ENCODE measurements around the gene PSEN1.

- TF ChIP-seq MEF2A (IDR thresholded peaks at IDR 0.05; ENCODE audit: insufficient read depth, low read depth, low read length) = no peak
- TF ChIP-seq NKRF (conservative IDR thresholded peaks at IDR 0.05) = no peak
- no peak for TF ChIP-seq CUX1 (IDR thresholded peaks at IDR 0.05; ENCODE audit: insufficient replicate concordance, low read depth, low read length)
- no peak for TF ChIP-seq FOXK2 (IDR thresholded peaks at IDR 0.05)
- TF ChIP-seq CTCF (IDR thresholded peaks at IDR 0.05 in 2 of 3, conservative IDR thresholded peaks at IDR 0.05 in 1 of 3; ENCODE audit: control insufficient read depth in 2 of 3, extremely low read depth in 1 of 3, insufficient read depth in 1 of 3, low read depth in 3 of 3, low read length in 3 of 3) = no peak
- no peak for TF ChIP-seq ESRRA (IDR thresholded peaks at IDR 0.05; ENCODE audit: low read length)
- TF ChIP-seq RAD21 (IDR thresholded peaks at IDR 0.05; ENCODE audit: insufficient read depth, low read depth, low read length) = no peak
- TF ChIP-seq SRF (IDR thresholded peaks at IDR 0.05; ENCODE audit: low read depth in 2 of 2, low read length in 2 of 2) = no peak
- TF ChIP-seq ZNF217 (IDR thresholded peaks at IDR 0.05) = no peak
Observed at GRCh38 chr14:73143617-73144016, 7.3 kb downstream of the PSEN1 start.

All from GM12878 (cell line).